ENCODE measurements around the gene RPN2. TPM values are rescaled to one million over a fixed set of nuclear protein-coding genes. Genes with fewer than 3 reads are reported as not detected.

The RPN2 gene
- total RNA-seq, 4 donors from 2014 or later = 86.7 to 114 (median 110) TPM

DNA sequence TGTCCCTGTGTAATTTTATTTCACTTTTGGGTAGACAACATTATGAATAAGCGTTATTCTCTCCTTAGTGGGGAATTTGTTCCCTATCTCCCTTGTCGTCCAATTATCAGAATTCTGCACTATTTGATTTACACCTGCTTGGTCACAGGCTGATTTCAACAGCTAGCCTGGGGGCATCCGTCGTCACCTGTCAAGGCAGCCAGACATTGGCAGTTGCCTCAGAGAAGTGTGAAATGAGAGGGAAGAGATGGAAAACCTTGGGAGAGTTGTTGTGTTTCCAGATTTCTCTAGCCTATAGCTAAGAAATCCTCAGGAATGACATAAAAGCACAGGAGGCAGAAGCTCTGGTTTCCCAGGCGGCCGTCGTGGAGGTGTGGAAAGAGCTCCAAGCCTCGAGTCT, 83.4 kb downstream of the RPN2 start:
- peaks cover 8% of the 10 kb centered on the region for H3K27me3 ChIP-seq
- H3K36me3 ChIP-seq = no peaks in the 10 kb centered on the region
- WGBS, 2 donors (ENCODE audit: low coverage in 1 of 2) = 70 to 76% methylated on average over 4 to 7 of the region's 8 CpGs
- TF ChIP-seq CTCF (IDR thresholded peaks at IDR 0.05) = no peak
- TF ChIP-seq POLR2AphosphoS5 (IDR thresholded peaks at IDR 0.05) = no peak
- no peak for TF ChIP-seq POLR2A (IDR thresholded peaks at IDR 0.05)
- no peak for TF ChIP-seq EP300 (IDR thresholded peaks at IDR 0.05)
- no peak overlapping the region for H3K4me3 ChIP-seq
- no peaks in the 10 kb centered on the region for H3K9me3 ChIP-seq
- H3K27ac ChIP-seq = no peak overlapping the region
- no peak for ATAC-seq
- H3K4me1 ChIP-seq = no peaks in the 10 kb centered on the region

- WGBS, 2 donors (ENCODE audit: low coverage in 1 of 2) = 100% methylated on average over 1 to 3 of the region's 6 CpGs
- Histone ChIP-seq H3K9me3 (no peaks in the 10 kb centered on the region), H3K27me3 (peaks cover 8% of the 10 kb centered on the region), H3K4me3 (no peak overlapping the region), H3K4me1 (no peaks in the 10 kb centered on the region), H3K36me3 (no peaks in the 10 kb centered on the region), H3K27ac (no peak overlapping the region)
- TF ChIP-seq POLR2AphosphoS5 (IDR thresholded peaks at IDR 0.05) = no peak
- TF ChIP-seq CTCF (IDR thresholded peaks at IDR 0.05) = no peak
- no peak for TF ChIP-seq POLR2A (IDR thresholded peaks at IDR 0.05)
- TF ChIP-seq EP300 (IDR thresholded peaks at IDR 0.05) = no peak
- no peak for ATAC-seq
These were observed 84.6 kb downstream of the RPN2 start for GRCh38 chr20:37263686-37264085.

DNA sequence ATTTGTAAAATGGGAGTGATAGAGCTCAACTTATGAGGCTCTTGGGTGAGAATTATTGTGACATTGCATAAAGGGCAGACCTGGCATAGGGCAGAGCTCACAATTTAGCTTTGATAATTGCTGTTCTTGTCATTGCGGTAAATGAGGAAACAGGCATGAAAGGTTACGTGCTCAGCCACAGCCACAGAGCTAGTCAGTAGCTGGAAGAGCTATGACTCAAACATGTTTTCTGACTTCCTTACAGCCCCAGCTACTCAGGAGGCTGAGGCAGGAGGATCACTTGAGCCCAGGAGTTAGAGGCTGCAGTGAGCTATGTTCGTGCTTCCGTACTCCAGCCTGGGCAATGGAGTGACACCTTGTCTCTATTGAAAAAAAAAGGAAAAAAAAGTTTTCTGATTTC, 86.0 kb downstream of the RPN2 start:
- no peaks in the 10 kb centered on the region for H3K9me3 ChIP-seq
- 95 to 100% methylated on average over 2 to 3 of the region's 4 CpGs for WGBS, 2 donors (ENCODE audit: low coverage in 1 of 2)
- no peak for ATAC-seq
- no peak overlapping the region for H3K27ac ChIP-seq
- no peaks in the 10 kb centered on the region for H3K36me3 ChIP-seq
- H3K4me3 ChIP-seq = no peak overlapping the region
- TF ChIP-seq POLR2A (IDR thresholded peaks at IDR 0.05) (no peak), POLR2AphosphoS5 (IDR thresholded peaks at IDR 0.05) (no peak), EP300 (IDR thresholded peaks at IDR 0.05) (no peak), CTCF (IDR thresholded peaks at IDR 0.05) (no peak)
- H3K4me1 ChIP-seq = peaks cover 0 to 7% (median 0%) of the 10 kb centered on the region in 3 donors
- H3K27me3 ChIP-seq = peaks cover 8% of the 10 kb centered on the region

- no peak for ATAC-seq
- Histone ChIP-seq H3K27ac (no peak overlapping the region), H3K36me3 (no peaks in the 10 kb centered on the region), H3K4me3 (no peak overlapping the region), H3K4me1 (peaks cover 0 to 7% (median 0%) of the 10 kb centered on the region in 3 donors), H3K9me3 (no peaks in the 10 kb centered on the region), H3K27me3 (no peaks in the 10 kb centered on the region)
- 77 to 83% methylated on average over 6 to 8 of the region's 9 CpGs for WGBS, 2 donors (ENCODE audit: low coverage in 1 of 2)
- no peak for TF ChIP-seq POLR2A (IDR thresholded peaks at IDR 0.05)
- TF ChIP-seq CTCF (IDR thresholded peaks at IDR 0.05) = no peak
- TF ChIP-seq POLR2AphosphoS5 (IDR thresholded peaks at IDR 0.05) = no peak
- no peak for TF ChIP-seq EP300 (IDR thresholded peaks at IDR 0.05)
These were observed 88.0 kb downstream of the RPN2 start for GRCh38 chr20:37266940-37267666.

DNA sequence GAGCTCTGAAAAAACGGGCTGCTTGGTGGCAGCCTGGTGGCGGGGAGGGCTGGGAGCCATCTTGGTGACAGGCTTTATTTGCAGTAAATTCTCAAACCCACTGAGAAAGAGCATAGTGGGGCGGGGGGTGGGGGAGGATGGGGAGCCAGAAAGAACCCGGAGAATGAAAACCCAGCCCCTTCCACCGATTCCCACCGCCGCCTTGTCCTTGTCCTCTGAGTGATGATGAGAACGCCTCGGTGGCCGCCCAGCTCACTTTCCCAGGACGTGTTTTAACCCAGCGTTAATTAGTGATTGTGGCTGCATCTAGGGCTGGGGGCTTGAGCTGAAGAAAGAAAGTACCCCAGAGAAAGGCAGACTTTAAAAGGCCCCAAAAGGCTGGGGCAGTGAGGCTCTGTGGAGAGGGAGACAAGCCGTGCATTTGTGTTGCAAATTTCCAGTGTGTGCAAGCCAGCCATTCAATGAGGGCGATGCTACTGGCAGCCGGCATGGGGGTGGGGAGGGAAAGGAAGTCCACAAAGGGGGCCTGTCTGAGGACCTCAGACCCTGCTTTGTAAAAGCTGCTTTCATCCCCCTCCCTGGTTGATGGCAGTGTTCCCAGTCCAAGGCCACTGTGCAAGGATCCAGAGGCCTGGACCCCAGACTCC, 88.7 kb downstream of the RPN2 start:
- Histone ChIP-seq H3K4me1 (peaks cover 0 to 7% (median 0%) of the 10 kb centered on the region in 3 donors), H3K27ac (no peak overlapping the region), H3K27me3 (no peaks in the 10 kb centered on the region), H3K9me3 (no peaks in the 10 kb centered on the region), H3K36me3 (no peaks in the 10 kb centered on the region), H3K4me3 (no peak overlapping the region)
- ATAC-seq = no peak
- WGBS, 2 donors (ENCODE audit: low coverage in 1 of 2) = 52 to 53% methylated on average over 10 to 11 of the region's 15 CpGs
- TF ChIP-seq CTCF (IDR thresholded peaks at IDR 0.05) (no peak), POLR2AphosphoS5 (IDR thresholded peaks at IDR 0.05) (no peak), POLR2A (IDR thresholded peaks at IDR 0.05) (no peak), EP300 (IDR thresholded peaks at IDR 0.05) (no peak)

All from gastroesophageal sphincter (tissue), 4 donors.